Astrocyte of the hippocampus (primary cell): ENCODE measurements around the gene PDE2A.
A peak's percentile ranks its signal among the peaks of the same experiment; 100 is the strongest.

Experiments used
- DNase-seq: peaks from one replicate; pipeline ENCODE4 v3.0.0; 2011; ENCODE audit warnings: low read depth, low spot score

The PDE2A gene

GRCh38 chr11:72637198-72637597, 37.0 kb downstream of the PDE2A start:
- no peak for DNase-seq

- no peak for DNase-seq
These were observed 37.8 kb downstream of the PDE2A start for GRCh38 chr11:72636376-72636775.

- no peak for DNase-seq
These were observed 38.3 kb downstream of the PDE2A start for GRCh38 chr11:72635933-72636332.

GRCh38 chr11:72635309-72635915, 38.8 kb downstream of the PDE2A start:
- DNase-seq: no peak

- no peak for DNase-seq
These were observed 39.6 kb downstream of the PDE2A start for GRCh38 chr11:72634472-72635095.

- no peak for DNase-seq
These were observed 40.2 kb downstream of the PDE2A start for GRCh38 chr11:72634016-72634415.

GRCh38 chr11:72633068-72633467, 41.2 kb downstream of the PDE2A start:
- DNase-seq: no peak

GRCh38 chr11:72631806-72632731, 42.2 kb downstream of the PDE2A start:
- DNase-seq: peak; percentile 39

GRCh38 chr11:72630104-72630852, 43.9 kb downstream of the PDE2A start:
- no peak for DNase-seq

GRCh38 chr11:72629266-72629665, 45.0 kb downstream of the PDE2A start:
- no peak for DNase-seq

- DNase-seq: no peak
These were observed 46.5 kb downstream of the PDE2A start for GRCh38 chr11:72627594-72628281.

- DNase-seq: no peak
These were observed 47.7 kb downstream of the PDE2A start for GRCh38 chr11:72626414-72626936.

GRCh38 chr11:72625691-72626413, 48.4 kb downstream of the PDE2A start:
- no peak for DNase-seq

- DNase-seq: no peak
These were observed 49.6 kb downstream of the PDE2A start for GRCh38 chr11:72624496-72625201.

- no peak for DNase-seq
These were observed 51.2 kb downstream of the PDE2A start for GRCh38 chr11:72623052-72623451.

GRCh38 chr11:72621008-72621610, 53.1 kb downstream of the PDE2A start:
- DNase-seq: no peak

- DNase-seq: no peak
These were observed 55.4 kb downstream of the PDE2A start for GRCh38 chr11:72618803-72619202.

- peak; percentile 27 for DNase-seq
These were observed 57.0 kb downstream of the PDE2A start for GRCh38 chr11:72617080-72617762.

- no peak for DNase-seq
These were observed 57.6 kb downstream of the PDE2A start for GRCh38 chr11:72616655-72617054.
